SK-N-SH (cell line): ENCODE results near the gene ZNF213. TPM values are rescaled to one million over a fixed set of nuclear protein-coding genes. Genes with fewer than 3 reads are reported as not detected.
"Not testable (repeated sequence)": the region's sequence is repeated elsewhere in the genome, so short reads cannot be mapped to it uniquely, and the experiment has no call there.

ENCODE experiments used
- CTCF ChIA-PET: fragments of 300-600, 350-600 bp; formaldehyde crosslinking; extraction: SDS; loops from one replicate; lab custom pipeline; 2021; lab: Yijun Ruan, JAX
- POLR2A ChIA-PET: fragments of 350-600 bp; sonication (Branson Sonifier 250); formaldehyde crosslinking; extraction: SDS; loops from one replicate; lab custom pipeline; 2020; ENCODE audit warnings: antibody characterized with exemption, inconsistent platforms; lab: Yijun Ruan, JAX
- DNase-seq: peaks from one replicate; pipeline ENCODE4 v3.0.0; 2012
- H2AFZ ChIP-seq: fragments of 200-600 bp; sonication (generic); 2 replicates; pipeline ENCODE4 v1.8.1; 2016; ENCODE audit warnings: antibody characterized with exemption, mild to moderate bottlenecking, low read depth
- H3F3A ChIP-seq: fragments of 200-600 bp; sonication (generic); replicated peaks from 2 replicates; pipeline ENCODE3; 2016; ENCODE audit warnings: antibody characterized with exemption, mild to moderate bottlenecking; ENCODE audit not compliant: insufficient read depth
- H3K27ac ChIP-seq, 2 experiments: fragments of 200-500 bp in 1 of 2; fragments of 200-600 bp in 1 of 2; sonication (Bioruptor generic) in 1 of 2; sonication (generic), shearing (Covaris generic) in 1 of 2; 2 replicates each; pipeline versions ENCODE4 v1.5.1 to v1.6.1; 2014 to 2016; ENCODE audit warnings: low read depth in 2 of 2, inconsistent platforms in 1 of 2, low read length in 1 of 2, mild to moderate bottlenecking in 1 of 2, mixed read lengths in 1 of 2
- H3K27me3 ChIP-seq: fragments of 200-600 bp; sonication (generic), shearing (Covaris generic); 2 replicates; pipeline ENCODE4 v1.6.1; 2016; ENCODE audit warnings: mixed run types; ENCODE audit not compliant: insufficient read depth
- H3K36me3 ChIP-seq, 2 experiments: fragments of 200-500 bp in 1 of 2; fragments of 200-600 bp in 1 of 2; sonication (Bioruptor generic) in 1 of 2; sonication (generic) in 1 of 2; replicated peaks in 1 of 2; 2 replicates each; pipeline versions ENCODE3 to v1.5.1; 2014 to 2016; ENCODE audit warnings: low read length in 1 of 2, mild to moderate bottlenecking in 1 of 2; ENCODE audit not compliant: insufficient read depth in 2 of 2, control insufficient read depth in 1 of 2
- H3K4me1 ChIP-seq, 2 experiments: fragments of 200-500 bp in 1 of 2; fragments of 200-600 bp in 1 of 2; sonication (Bioruptor generic) in 1 of 2; sonication (generic), shearing (Covaris generic) in 1 of 2; 2 replicates each; pipeline versions ENCODE4 v1.5.1 to v1.6.1; 2014 to 2016; ENCODE audit warnings: low read depth in 1 of 2, low read length in 1 of 2, mixed run types in 1 of 2; ENCODE audit not compliant: insufficient read depth in 2 of 2, control insufficient read depth in 1 of 2
- H3K4me2 ChIP-seq: fragments of 200-600 bp; sonication (generic), shearing (Covaris generic); 2 replicates; pipeline ENCODE4 v1.6.1; 2017; ENCODE audit warnings: mixed run types
- H3K4me3 ChIP-seq, 2 experiments: fragments of 200-500 bp in 1 of 2; fragments of 200-600 bp in 1 of 2; sonication (Bioruptor generic) in 1 of 2; sonication (generic), shearing (Covaris generic) in 1 of 2; 2 replicates each; pipeline versions ENCODE4 v1.5.1 to v1.8.1; 2014 to 2016; ENCODE audit warnings: low read depth in 2 of 2, inconsistent platforms in 1 of 2, low read length in 1 of 2, mild to moderate bottlenecking in 1 of 2, mixed read lengths in 1 of 2, moderate library complexity in 1 of 2
- H3K79me2 ChIP-seq: fragments of 200-600 bp; sonication (generic); 2 replicates; pipeline ENCODE4 v1.8.1; 2017; ENCODE audit warnings: mild to moderate bottlenecking; ENCODE audit not compliant: insufficient read depth
- H3K9ac ChIP-seq: fragments of 200-600 bp; sonication (generic); 2 replicates; pipeline ENCODE4 v1.6.1; 2017; ENCODE audit warnings: mixed run types
- H3K9me2 ChIP-seq: fragments of 200-600 bp; sonication (generic); 2 replicates; pipeline ENCODE4 v1.6.1; 2017; ENCODE audit warnings: mixed run types
- H3K9me3 ChIP-seq: fragments of 200-600 bp; sonication (generic); 2 replicates; pipeline ENCODE4 v1.6.1; 2017; ENCODE audit warnings: mixed run types, mild to moderate bottlenecking, moderate library complexity
- H4K20me1 ChIP-seq: fragments of 200-600 bp; sonication (generic); 2 replicates; pipeline ENCODE4 v1.6.1; 2017; ENCODE audit warnings: mild to moderate bottlenecking, mixed run types; ENCODE audit not compliant: insufficient read depth
- EP300 ChIP-seq, 2 experiments: IDR thresholded peaks; 2 replicates each; pipeline versions ENCODE4 v1.4.0 to v1.6.1; 2012; ENCODE audit warnings: borderline replicate concordance in 1 of 2, low read depth in 1 of 2, low read length in 1 of 2
- EZH2phosphoT487 ChIP-seq: fragments of 200-600 bp; sonication (generic); IDR thresholded peaks from 2 replicates; pipeline ENCODE4 v1.6.1; 2017; ENCODE audit warnings: low read depth, mixed run types, mild to moderate bottlenecking, antibody characterized with exemption, moderate library complexity, borderline replicate concordance
- FOSL2 ChIP-seq: IDR thresholded peaks from 2 replicates; pipeline ENCODE4 v1.4.0; 2012; ENCODE audit warnings: low read depth, mild to moderate bottlenecking, moderate library complexity, borderline replicate concordance
- GABPA ChIP-seq: IDR thresholded peaks from 2 replicates; pipeline ENCODE4 v1.4.0; 2012; ENCODE audit warnings: low read depth, mild to moderate bottlenecking
- NRF1 ChIP-seq: IDR thresholded peaks from 2 replicates; pipeline ENCODE4 v1.6.1; 2012; ENCODE audit warnings: low read depth, mild to moderate bottlenecking, low read length
- RCOR1 ChIP-seq: fragments of 150-350 bp; IDR thresholded peaks from 2 replicates; pipeline ENCODE4 v1.6.1; 2017; ENCODE audit warnings: antibody characterized with exemption, low read length
- SIN3A ChIP-seq: IDR thresholded peaks from 2 replicates; pipeline ENCODE4 v1.6.1; 2012; ENCODE audit warnings: low read depth, mild to moderate bottlenecking, low read length, moderate library complexity, borderline replicate concordance
- TCF12 ChIP-seq: IDR thresholded peaks from 2 replicates; pipeline ENCODE4 v1.4.0; 2012
- WGBS: methylation state at CpG from one replicate; pipeline ENCODE4 v1.1.6; 2017; ENCODE audit warnings: low lambda C conversion rate; 5-methylcytosine and 5-hydroxymethylcytosine counted together
- polyA plus RNA-seq, 3 experiments: library from polyadenylated mRNA; depleted of rRNA; stranded (reverse); fragments of >200 nt; gene quantifications; 2 replicates each; pipeline ENCODE4 v1.2.3, GENCODE V29; 2012
- TF ChIP-seq, protein P1 (sequence below): fragments of 150-350 bp; IDR thresholded peaks from 2 replicates; pipeline ENCODE4 v1.6.1; 2017; ENCODE audit warnings: antibody characterized with exemption, low read length, low read depth, borderline replicate concordance

The ZNF213 gene
- polyA plus RNA-seq, 1 of the 3 experiments (the other 2 are of a cell fraction), result 1.1 TPM

DNA sequence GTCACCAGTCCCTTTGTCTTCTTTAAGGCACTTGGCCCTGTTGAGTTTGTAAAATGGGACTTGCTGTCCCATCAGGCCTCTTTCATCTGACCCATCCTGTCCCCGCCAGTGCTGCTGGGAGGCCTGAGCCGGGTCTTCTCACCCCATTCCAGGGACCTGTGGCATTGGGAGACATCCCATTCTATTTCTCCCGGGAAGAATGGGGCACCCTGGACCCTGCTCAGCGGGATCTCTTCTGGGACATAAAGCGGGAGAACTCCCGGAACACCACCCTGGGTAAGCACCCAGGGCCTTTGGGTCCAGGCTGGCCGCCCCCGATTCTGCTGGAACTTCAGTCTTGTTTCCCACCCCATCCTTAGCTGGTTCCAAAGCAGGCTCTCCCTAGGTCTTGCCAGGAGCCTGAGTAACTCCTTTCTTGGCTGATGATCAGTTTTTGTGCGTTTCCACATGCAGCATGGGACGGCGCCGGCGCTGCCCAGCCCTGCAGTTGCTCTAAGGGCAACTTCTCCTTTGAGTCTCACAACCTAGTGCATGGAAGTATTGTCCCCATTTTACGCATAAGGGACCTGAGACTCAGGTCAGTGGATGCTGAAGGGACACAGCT lies 4.1 kb downstream of the ZNF213 start:
- H3K4me3 ChIP-seq, result no peak overlapping the region
- H3K79me2 ChIP-seq, result peaks cover 26% of the 10 kb centered on the region
- peaks cover 4% of the 10 kb centered on the region for H3F3A ChIP-seq
- DNase-seq, result no peak
- no peaks in the 10 kb centered on the region for H3K9me2 ChIP-seq
- TF ChIP-seq EP300 (IDR thresholded peaks at IDR 0.05; ENCODE audit: borderline replicate concordance in 1 of 2, low read depth in 1 of 2, low read length in 1 of 2) (no peak), SIN3A (no peak), EZH2phosphoT487 (no peak), FOSL2 (no peak), GABPA (no peak), TCF12 (no peak), RCOR1 (no peak), NRF1 (no peak)
- TF ChIP-seq, protein P1, sequence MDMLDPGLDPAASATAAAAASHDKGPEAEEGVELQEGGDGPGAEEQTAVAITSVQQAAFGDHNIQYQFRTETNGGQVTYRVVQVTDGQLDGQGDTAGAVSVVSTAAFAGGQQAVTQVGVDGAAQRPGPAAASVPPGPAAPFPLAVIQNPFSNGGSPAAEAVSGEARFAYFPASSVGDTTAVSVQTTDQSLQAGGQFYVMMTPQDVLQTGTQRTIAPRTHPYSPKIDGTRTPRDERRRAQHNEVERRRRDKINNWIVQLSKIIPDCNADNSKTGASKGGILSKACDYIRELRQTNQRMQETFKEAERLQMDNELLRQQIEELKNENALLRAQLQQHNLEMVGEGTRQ, result no peak
- H3K36me3 ChIP-seq, result peaks cover 5 to 38% of the 10 kb centered on the region in 2 experiments
- H3K9ac ChIP-seq, result 0 out of 2 replicates have a peak overlapping the region, but pooled peaks have one; percentile 3
- ChIA-PET CTCF (interaction anchor here (0.6 to 1.4 kb wide), 4 partner anchors 10 to 81 kb away, joined by 3 to 6 read pairs (median 3); no protein-coding TSS in a partner anchor), POLR2A (no interaction called here)
- no peaks in the 10 kb centered on the region for H4K20me1 ChIP-seq
- H3K27ac ChIP-seq, result peak overlapping the region in 1 of 2 experiments; percentile 46; a peak in 1 of 4 replicates
- H3K27me3 ChIP-seq, result no peaks in the 10 kb centered on the region
- WGBS, result 85% methylated on average over 10 of the region's 14 CpGs
- H3K4me2 ChIP-seq, result no peak overlapping the region
- no peaks in the 10 kb centered on the region for H3K9me3 ChIP-seq
- no peak overlapping the region for H2AFZ ChIP-seq
- peaks cover 0 to 7% of the 10 kb centered on the region in 2 experiments; a peak in 2 of 4 replicates for H3K4me1 ChIP-seq

DNA sequence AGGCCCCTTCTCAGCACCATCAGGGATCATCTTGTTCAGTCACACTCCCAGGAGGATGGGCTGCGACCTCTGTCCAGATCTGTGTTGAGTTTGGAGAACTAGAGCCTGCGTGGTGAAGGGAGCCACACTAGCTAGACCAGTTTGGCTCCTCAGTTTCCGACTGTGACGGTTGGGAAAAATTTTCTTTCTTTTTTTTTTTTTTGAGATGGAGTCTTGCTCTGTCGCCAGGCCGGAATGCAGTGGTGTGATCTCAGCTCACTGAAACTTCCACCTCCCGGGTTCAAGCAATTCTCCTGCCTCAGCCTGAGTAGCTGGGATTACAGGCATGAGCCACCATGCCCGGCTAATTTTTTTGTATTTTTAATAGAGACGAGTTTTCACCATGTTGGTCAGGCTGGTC lies 4.7 kb downstream of the ZNF213 start:
- WGBS, result 73% methylated on average over 8 of the region's 9 CpGs
- not testable (repeated sequence) for DNase-seq

More for the DNA sequence above, 4.7 kb downstream of the ZNF213 start:
- H3K4me1 ChIP-seq, H2AFZ ChIP-seq, H4K20me1 ChIP-seq, H3K9me2 ChIP-seq, H3K4me3 ChIP-seq, H3K9me3 ChIP-seq, POLR2A ChIA-PET, H3K27me3 ChIP-seq, H3F3A ChIP-seq, H3K4me2 ChIP-seq: not testable (repeated sequence)
- Histone ChIP-seq H3K36me3 (peaks cover 5 to 38% of the 10 kb centered on the region in 2 experiments), H3K27ac (peak overlapping the region in 1 of 2 experiments; percentile 46; a peak in 2 of 4 replicates), H3K9ac (0 out of 2 replicates have a peak overlapping the region, but pooled peaks have one; percentile 3), H3K79me2 (peaks cover 20% of the 10 kb centered on the region)
- TF ChIP-seq FOSL2, result peak; percentile 18; the same call in 1 of the 2 replicates
- CTCF ChIA-PET, result interaction anchor here (0.8 to 1.4 kb wide), 2 partner anchors 11 to 81 kb away, joined by 3 to 6 read pairs; no protein-coding TSS in a partner anchor
